Stimulated activated CD4-positive, alpha-beta T cell treated with anti-CD3 and anti-CD28 coated beads, Interleukin-12 subunit alpha, Interleukin-12 subunit beta, amount 100 ng/mL, for 24 hours (primary cell): ENCODE measurements around the gene FAM25C.
"Not testable (repeated sequence)": the region's sequence is repeated elsewhere in the genome, so short reads cannot be mapped to it uniquely, and the experiment has no call there.

Source experiments
- DNase-seq, 2 experiments: peaks; one replicate each; pipeline ENCODE4 v3.0.0-alpha.2; 2020; ENCODE audit warnings: low read depth in 2 of 2

Gene FAM25C

DNA sequence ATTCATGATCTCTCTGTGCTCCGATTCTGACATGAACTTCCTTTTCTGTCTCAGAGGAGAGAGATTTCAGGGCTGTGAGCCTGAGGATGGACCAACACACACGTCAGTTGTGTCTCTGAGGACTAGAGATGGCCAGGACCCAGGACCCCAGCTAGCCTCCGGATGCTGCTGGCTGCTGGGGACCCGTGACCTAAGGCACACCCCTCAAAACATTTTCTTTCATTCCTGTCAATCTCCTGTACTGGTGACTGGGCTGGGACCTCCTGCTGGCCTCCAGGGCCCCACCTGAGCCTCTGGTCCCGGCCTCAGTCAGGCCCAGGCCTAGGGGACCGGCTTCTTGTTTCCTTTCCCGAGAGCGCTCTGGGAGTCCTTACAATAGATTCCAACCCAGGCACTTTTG lies 42.4 kb downstream of the FAM25C start:
- DNase-seq, result not testable (repeated sequence)

- DNase-seq, result not testable (repeated sequence)
Measured at GRCh38 chr10:47947424-47947823, 52.2 kb downstream of the FAM25C start.
